ENCODE measurements around the gene LRP1-AS. TPM values are rescaled to one million over a fixed set of nuclear protein-coding genes. Genes with fewer than 3 reads are reported as not detected.

LRP1-AS gene
- total RNA-seq, 1 experiment from 2014 or later: not detected

DNA sequence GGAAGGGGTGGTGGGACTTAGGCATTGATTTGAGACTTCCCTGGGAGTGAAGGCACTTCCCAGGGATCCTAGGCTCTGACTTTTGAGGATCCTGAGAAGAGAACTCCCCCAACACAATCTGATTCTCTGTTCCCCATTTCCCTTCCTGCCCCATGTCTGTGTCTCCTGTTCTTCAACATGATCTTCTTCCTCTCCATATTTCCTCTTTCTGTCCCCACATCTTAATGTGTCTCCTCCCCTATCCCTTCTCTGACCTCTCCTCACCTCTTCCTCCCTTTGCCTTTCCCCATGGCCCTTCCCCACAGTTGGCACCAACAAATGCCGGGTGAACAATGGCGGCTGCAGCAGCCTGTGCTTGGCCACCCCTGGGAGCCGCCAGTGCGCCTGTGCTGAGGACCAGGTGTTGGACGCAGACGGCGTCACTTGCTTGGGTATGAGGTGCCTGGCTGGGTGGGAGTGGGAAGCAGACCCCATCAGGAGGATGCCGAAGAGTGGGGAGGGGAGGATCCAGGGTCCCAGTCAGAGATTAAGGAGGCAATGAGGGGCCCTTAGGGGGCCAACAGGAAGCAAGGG is 15.2 kb upstream of the LRP1-AS start:
- TF ChIP-seq, protein P1, sequence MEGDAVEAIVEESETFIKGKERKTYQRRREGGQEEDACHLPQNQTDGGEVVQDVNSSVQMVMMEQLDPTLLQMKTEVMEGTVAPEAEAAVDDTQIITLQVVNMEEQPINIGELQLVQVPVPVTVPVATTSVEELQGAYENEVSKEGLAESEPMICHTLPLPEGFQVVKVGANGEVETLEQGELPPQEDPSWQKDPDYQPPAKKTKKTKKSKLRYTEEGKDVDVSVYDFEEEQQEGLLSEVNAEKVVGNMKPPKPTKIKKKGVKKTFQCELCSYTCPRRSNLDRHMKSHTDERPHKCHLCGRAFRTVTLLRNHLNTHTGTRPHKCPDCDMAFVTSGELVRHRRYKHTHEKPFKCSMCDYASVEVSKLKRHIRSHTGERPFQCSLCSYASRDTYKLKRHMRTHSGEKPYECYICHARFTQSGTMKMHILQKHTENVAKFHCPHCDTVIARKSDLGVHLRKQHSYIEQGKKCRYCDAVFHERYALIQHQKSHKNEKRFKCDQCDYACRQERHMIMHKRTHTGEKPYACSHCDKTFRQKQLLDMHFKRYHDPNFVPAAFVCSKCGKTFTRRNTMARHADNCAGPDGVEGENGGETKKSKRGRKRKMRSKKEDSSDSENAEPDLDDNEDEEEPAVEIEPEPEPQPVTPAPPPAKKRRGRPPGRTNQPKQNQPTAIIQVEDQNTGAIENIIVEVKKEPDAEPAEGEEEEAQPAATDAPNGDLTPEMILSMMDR (IDR thresholded peaks at IDR 0.05; ENCODE audit: unreplicated experiment): no peak
- DNase-seq (ENCODE audit: unreplicated experiment): no peak
- Mint-ChIP-seq H3K27me3 (ENCODE audit: insufficient read depth, unreplicated experiment) (no peaks in the 10 kb centered on the region), H3K4me3 (ENCODE audit: unreplicated experiment) (no peak overlapping the region), H3K9me3 (ENCODE audit: unreplicated experiment) (no peaks in the 10 kb centered on the region), H3K36me3 (ENCODE audit: insufficient read depth, unreplicated experiment) (peaks cover 22% of the 10 kb centered on the region), H3K4me1 (ENCODE audit: insufficient read depth, unreplicated experiment) (peaks cover 33% of the 10 kb centered on the region), H3K27ac (ENCODE audit: low read depth, unreplicated experiment) (no peak overlapping the region)
- intact Hi-C loops (cut with micrococcal nuclease): no loop called here
- ChIA-PET POLR2A (no interaction called here), CTCF (interaction anchor here (0.7 to 1.2 kb wide), 2 partner anchors 39 to 137 kb away, joined by 3 read pairs; no protein-coding TSS in a partner anchor)
- BruUV-seq (replicated peaks): no TSS peak

DNA sequence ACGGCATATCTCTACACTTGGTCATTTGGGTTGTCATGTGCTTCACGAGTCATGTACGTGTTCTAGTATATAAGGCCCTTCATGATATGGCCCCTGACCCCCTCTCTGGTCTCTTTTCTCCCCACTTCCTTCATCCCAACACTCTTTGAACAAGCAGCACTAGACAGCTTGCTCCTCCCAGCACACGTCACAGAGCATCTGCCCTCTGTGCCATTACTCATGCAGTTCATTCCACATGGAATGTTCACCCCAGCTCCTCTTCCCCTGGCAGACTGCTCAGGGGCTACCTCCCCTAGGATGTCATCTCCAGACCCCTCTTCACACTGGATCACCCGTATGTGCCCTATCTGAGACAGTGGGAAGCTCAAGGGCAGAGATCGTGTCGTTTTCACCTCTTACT is 14.1 kb upstream of the LRP1-AS start:
- Mint-ChIP-seq H3K27ac (ENCODE audit: low read depth, unreplicated experiment) (no peak overlapping the region), H3K36me3 (ENCODE audit: insufficient read depth, unreplicated experiment) (peaks cover 29% of the 10 kb centered on the region), H3K4me3 (ENCODE audit: unreplicated experiment) (no peak overlapping the region), H3K9me3 (ENCODE audit: unreplicated experiment) (no peaks in the 10 kb centered on the region), H3K27me3 (ENCODE audit: insufficient read depth, unreplicated experiment) (no peaks in the 10 kb centered on the region), H3K4me1 (ENCODE audit: insufficient read depth, unreplicated experiment) (peaks cover 21% of the 10 kb centered on the region)
- CTCF ChIA-PET: interaction anchor here (1.2 to 1.5 kb wide), 3 partner anchors 14 to 50 kb away, joined by 3 to 5 read pairs (median 4); partner anchors contain the start of gene LRP1
- no peak for DNase-seq (ENCODE audit: unreplicated experiment)
- intact Hi-C loops (cut with micrococcal nuclease): no loop called here
- no TSS peak for BruUV-seq (replicated peaks)
- POLR2A ChIA-PET: no interaction called here
- TF ChIP-seq, protein P1 (IDR thresholded peaks at IDR 0.05; ENCODE audit: unreplicated experiment): no peak

DNA sequence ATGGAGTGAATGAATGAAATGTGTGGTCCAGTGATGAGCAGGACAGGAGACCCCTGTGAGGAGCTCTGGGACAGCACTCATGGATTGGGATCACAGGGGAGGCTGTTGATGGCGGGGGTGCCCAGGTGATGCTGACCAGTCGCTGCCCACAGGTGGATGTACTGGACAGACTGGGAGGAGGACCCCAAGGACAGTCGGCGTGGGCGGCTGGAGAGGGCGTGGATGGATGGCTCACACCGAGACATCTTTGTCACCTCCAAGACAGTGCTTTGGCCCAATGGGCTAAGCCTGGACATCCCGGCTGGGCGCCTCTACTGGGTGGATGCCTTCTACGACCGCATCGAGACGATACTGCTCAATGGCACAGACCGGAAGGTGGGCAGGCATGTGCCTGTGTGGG is 13.3 kb upstream of the LRP1-AS start:
- Mint-ChIP-seq H3K4me3 (ENCODE audit: unreplicated experiment) (no peak overlapping the region), H3K27ac (ENCODE audit: low read depth, unreplicated experiment) (no peak overlapping the region), H3K4me1 (ENCODE audit: insufficient read depth, unreplicated experiment) (peaks cover 14% of the 10 kb centered on the region), H3K27me3 (ENCODE audit: insufficient read depth, unreplicated experiment) (no peaks in the 10 kb centered on the region), H3K36me3 (ENCODE audit: insufficient read depth, unreplicated experiment) (peaks cover 29% of the 10 kb centered on the region), H3K9me3 (ENCODE audit: unreplicated experiment) (no peaks in the 10 kb centered on the region)
- no TSS peak for BruUV-seq (replicated peaks)
- no peak for DNase-seq (ENCODE audit: unreplicated experiment)
- ChIA-PET POLR2A (interaction anchor here (0.5 kb wide), 1 partner anchor 72 kb away, joined by 3 read pairs; no protein-coding TSS in a partner anchor), CTCF (interaction anchor here (1.0 to 1.5 kb wide), 5 partner anchors 15 to 49 kb away, joined by 3 to 5 read pairs (median 4); partner anchors contain the start of gene LRP1)
- TF ChIP-seq, protein P1 (IDR thresholded peaks at IDR 0.05; ENCODE audit: unreplicated experiment): no peak
- intact Hi-C loops (cut with micrococcal nuclease): no loop called here

DNA sequence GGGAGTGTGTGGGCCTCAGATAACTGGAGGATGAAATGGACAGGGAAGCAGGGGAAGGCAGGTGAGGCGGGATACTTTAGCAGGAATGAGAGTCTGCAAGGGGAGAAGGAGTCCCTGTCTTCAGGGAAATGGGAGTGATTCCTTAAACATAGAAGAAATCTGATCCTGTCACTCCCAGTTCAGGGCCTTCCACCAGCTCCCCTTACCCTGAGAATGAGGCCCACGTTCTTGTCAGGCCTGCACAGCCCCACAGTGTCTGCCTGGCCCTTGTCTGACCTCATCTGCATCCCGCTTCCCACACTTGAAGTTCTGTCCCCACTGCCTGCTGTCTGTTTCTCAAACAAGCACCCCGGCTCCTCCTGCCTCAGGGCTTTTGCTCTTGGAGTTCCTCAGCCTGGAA is 12.6 kb upstream of the LRP1-AS start:
- CTCF ChIA-PET: interaction anchor here (1.0 to 1.4 kb wide), 3 partner anchors 15 to 36 kb away, joined by 3 to 4 read pairs (median 4); no protein-coding TSS in a partner anchor
- Mint-ChIP-seq H3K4me1 (ENCODE audit: insufficient read depth, unreplicated experiment) (peaks cover 7% of the 10 kb centered on the region), H3K27me3 (ENCODE audit: insufficient read depth, unreplicated experiment) (no peaks in the 10 kb centered on the region), H3K27ac (ENCODE audit: low read depth, unreplicated experiment) (peak overlapping the region; percentile 20), H3K4me3 (ENCODE audit: unreplicated experiment) (no peak overlapping the region), H3K36me3 (ENCODE audit: insufficient read depth, unreplicated experiment) (peaks cover 29% of the 10 kb centered on the region), H3K9me3 (ENCODE audit: unreplicated experiment) (no peaks in the 10 kb centered on the region)
- POLR2A ChIA-PET: no interaction called here
- no peak for DNase-seq (ENCODE audit: unreplicated experiment)
- intact Hi-C loops (cut with micrococcal nuclease): no loop called here
- no TSS peak for BruUV-seq (replicated peaks)
- TF ChIP-seq, protein P1 (IDR thresholded peaks at IDR 0.05; ENCODE audit: unreplicated experiment): no peak

Measured in MCF 10A (cell line).